HG03460 (cell line): Measurements from ENCODE around the gene NFATC4.

Experiments
- ATAC-seq: cut with Tn5 transposase; IDR thresholded peaks from one replicate; pipeline ENCODE4 v1.9.1; 2021; ENCODE audit not compliant: unreplicated experiment

The NFATC4 gene

GRCh38 chr14:24407608-24408325 lies 39.8 kb downstream of the NFATC4 start:
- no peak for ATAC-seq

GRCh38 chr14:24408764-24409163 lies 40.8 kb downstream of the NFATC4 start:
- ATAC-seq: no peak

GRCh38 chr14:24409192-24409591 lies 41.2 kb downstream of the NFATC4 start:
- ATAC-seq: no peak

GRCh38 chr14:24409956-24410355 lies 42.0 kb downstream of the NFATC4 start:
- ATAC-seq: no peak

- ATAC-seq: peak; percentile 50
Measured at GRCh38 chr14:24411443-24412389, 43.7 kb downstream of the NFATC4 start.

GRCh38 chr14:24414077-24414476 lies 46.1 kb downstream of the NFATC4 start:
- ATAC-seq: no peak

GRCh38 chr14:24414732-24415420 lies 46.9 kb downstream of the NFATC4 start:
- no peak for ATAC-seq

- no peak for ATAC-seq
Measured at GRCh38 chr14:24415421-24416253, 47.7 kb downstream of the NFATC4 start.

GRCh38 chr14:24416254-24416931 lies 48.4 kb downstream of the NFATC4 start:
- ATAC-seq: no peak

GRCh38 chr14:24416932-24417619 lies 49.1 kb downstream of the NFATC4 start:
- no peak for ATAC-seq

GRCh38 chr14:24417832-24418491 lies 50.0 kb downstream of the NFATC4 start:
- ATAC-seq: no peak

GRCh38 chr14:24418492-24418873 lies 50.5 kb downstream of the NFATC4 start:
- no peak for ATAC-seq

GRCh38 chr14:24422261-24422660 lies 54.3 kb downstream of the NFATC4 start:
- no peak for ATAC-seq

- no peak for ATAC-seq
Measured at GRCh38 chr14:24422694-24423601, 55.0 kb downstream of the NFATC4 start.

- ATAC-seq: no peak
Measured at GRCh38 chr14:24425704-24426103, 57.7 kb downstream of the NFATC4 start.

- no peak for ATAC-seq
Measured at GRCh38 chr14:24426150-24426911, 58.3 kb downstream of the NFATC4 start.

GRCh38 chr14:24426912-24427536 lies 59.0 kb downstream of the NFATC4 start:
- no peak for ATAC-seq
